SK-N-SH (cell line): ENCODE results near the gene ANGPTL4. TPM values are rescaled to one million over a fixed set of nuclear protein-coding genes. Genes with fewer than 3 reads are reported as not detected.
A peak's percentile ranks its signal among the peaks of the same experiment; 100 is the strongest.
"Not testable (repeated sequence)": the region's sequence is repeated elsewhere in the genome, so short reads cannot be mapped to it uniquely, and the experiment has no call there.

Experiments used
- CTCF ChIA-PET: fragments of 300-600, 350-600 bp; formaldehyde crosslinking; extraction: SDS; loops from one replicate; lab custom pipeline; 2021; lab: Yijun Ruan, JAX
- POLR2A ChIA-PET: fragments of 350-600 bp; sonication (Branson Sonifier 250); formaldehyde crosslinking; extraction: SDS; loops from one replicate; lab custom pipeline; 2020; ENCODE audit warnings: antibody characterized with exemption, inconsistent platforms; lab: Yijun Ruan, JAX
- DNase-seq: peaks from one replicate; pipeline ENCODE4 v3.0.0; 2012
- H2AFZ ChIP-seq: fragments of 200-600 bp; sonication (generic); 2 replicates; pipeline ENCODE4 v1.8.1; 2016; ENCODE audit warnings: antibody characterized with exemption, mild to moderate bottlenecking, low read depth
- H3F3A ChIP-seq: fragments of 200-600 bp; sonication (generic); replicated peaks from 2 replicates; pipeline ENCODE3; 2016; ENCODE audit warnings: antibody characterized with exemption, mild to moderate bottlenecking; ENCODE audit not compliant: insufficient read depth
- H3K27ac ChIP-seq, 2 experiments: fragments of 200-500 bp in 1 of 2; fragments of 200-600 bp in 1 of 2; sonication (Bioruptor generic) in 1 of 2; sonication (generic), shearing (Covaris generic) in 1 of 2; 2 replicates each; pipeline versions ENCODE4 v1.5.1 to v1.6.1; 2014 to 2016; ENCODE audit warnings: low read depth in 2 of 2, inconsistent platforms in 1 of 2, low read length in 1 of 2, mild to moderate bottlenecking in 1 of 2, mixed read lengths in 1 of 2
- H3K27me3 ChIP-seq: fragments of 200-600 bp; sonication (generic), shearing (Covaris generic); 2 replicates; pipeline ENCODE4 v1.6.1; 2016; ENCODE audit warnings: mixed run types; ENCODE audit not compliant: insufficient read depth
- H3K36me3 ChIP-seq, 2 experiments: fragments of 200-500 bp in 1 of 2; fragments of 200-600 bp in 1 of 2; sonication (Bioruptor generic) in 1 of 2; sonication (generic) in 1 of 2; replicated peaks in 1 of 2; 2 replicates each; pipeline versions ENCODE3 to v1.5.1; 2014 to 2016; ENCODE audit warnings: low read length in 1 of 2, mild to moderate bottlenecking in 1 of 2; ENCODE audit not compliant: insufficient read depth in 2 of 2, control insufficient read depth in 1 of 2
- H3K4me1 ChIP-seq, 2 experiments: fragments of 200-500 bp in 1 of 2; fragments of 200-600 bp in 1 of 2; sonication (Bioruptor generic) in 1 of 2; sonication (generic), shearing (Covaris generic) in 1 of 2; 2 replicates each; pipeline versions ENCODE4 v1.5.1 to v1.6.1; 2014 to 2016; ENCODE audit warnings: low read depth in 1 of 2, low read length in 1 of 2, mixed run types in 1 of 2; ENCODE audit not compliant: insufficient read depth in 2 of 2, control insufficient read depth in 1 of 2
- H3K4me2 ChIP-seq: fragments of 200-600 bp; sonication (generic), shearing (Covaris generic); 2 replicates; pipeline ENCODE4 v1.6.1; 2017; ENCODE audit warnings: mixed run types
- H3K4me3 ChIP-seq, 2 experiments: fragments of 200-500 bp in 1 of 2; fragments of 200-600 bp in 1 of 2; sonication (Bioruptor generic) in 1 of 2; sonication (generic), shearing (Covaris generic) in 1 of 2; 2 replicates each; pipeline versions ENCODE4 v1.5.1 to v1.8.1; 2014 to 2016; ENCODE audit warnings: low read depth in 2 of 2, inconsistent platforms in 1 of 2, low read length in 1 of 2, mild to moderate bottlenecking in 1 of 2, mixed read lengths in 1 of 2, moderate library complexity in 1 of 2
- H3K79me2 ChIP-seq: fragments of 200-600 bp; sonication (generic); 2 replicates; pipeline ENCODE4 v1.8.1; 2017; ENCODE audit warnings: mild to moderate bottlenecking; ENCODE audit not compliant: insufficient read depth
- H3K9ac ChIP-seq: fragments of 200-600 bp; sonication (generic); 2 replicates; pipeline ENCODE4 v1.6.1; 2017; ENCODE audit warnings: mixed run types
- H3K9me2 ChIP-seq: fragments of 200-600 bp; sonication (generic); 2 replicates; pipeline ENCODE4 v1.6.1; 2017; ENCODE audit warnings: mixed run types
- H3K9me3 ChIP-seq: fragments of 200-600 bp; sonication (generic); 2 replicates; pipeline ENCODE4 v1.6.1; 2017; ENCODE audit warnings: mixed run types, mild to moderate bottlenecking, moderate library complexity
- H4K20me1 ChIP-seq: fragments of 200-600 bp; sonication (generic); 2 replicates; pipeline ENCODE4 v1.6.1; 2017; ENCODE audit warnings: mild to moderate bottlenecking, mixed run types; ENCODE audit not compliant: insufficient read depth
- CHD2 ChIP-seq: fragments of 150-350 bp; IDR thresholded peaks from 2 replicates; pipeline ENCODE4 v1.6.1; 2018; ENCODE audit warnings: low read length; ENCODE audit not compliant: partially characterized antibody
- CTCF ChIP-seq: fragments of 200-600 bp; sonication (generic); IDR thresholded peaks from 2 replicates; pipeline ENCODE4 v1.6.1; 2017; ENCODE audit warnings: antibody characterized with exemption, mild to moderate bottlenecking, moderate library complexity
- ELF1 ChIP-seq: IDR thresholded peaks from 2 replicates; pipeline ENCODE4 v1.4.0; 2012
- EP300 ChIP-seq, 2 experiments: IDR thresholded peaks; 2 replicates each; pipeline versions ENCODE4 v1.4.0 to v1.6.1; 2012; ENCODE audit warnings: borderline replicate concordance in 1 of 2, low read depth in 1 of 2, low read length in 1 of 2
- GABPA ChIP-seq: IDR thresholded peaks from 2 replicates; pipeline ENCODE4 v1.4.0; 2012; ENCODE audit warnings: low read depth, mild to moderate bottlenecking
- NFIC ChIP-seq: IDR thresholded peaks from 2 replicates; pipeline ENCODE4 v1.4.0; 2012; ENCODE audit warnings: borderline replicate concordance
- TAF1 ChIP-seq: IDR thresholded peaks from 2 replicates; pipeline ENCODE4 v1.6.1; 2012; ENCODE audit warnings: low read depth, mild to moderate bottlenecking, low read length, moderate library complexity, borderline replicate concordance
- ZBTB33 ChIP-seq: IDR thresholded peaks from 2 replicates; pipeline ENCODE4 v1.4.0; 2012; ENCODE audit warnings: low read depth, borderline replicate concordance
- WGBS: methylation state at CpG from one replicate; pipeline ENCODE4 v1.1.6; 2017; ENCODE audit warnings: low lambda C conversion rate; 5-methylcytosine and 5-hydroxymethylcytosine counted together
- polyA plus RNA-seq, 3 experiments: library from polyadenylated mRNA; depleted of rRNA; stranded (reverse); fragments of >200 nt; gene quantifications; 2 replicates each; pipeline ENCODE4 v1.2.3, GENCODE V29; 2012
- TF ChIP-seq, protein P1 (sequence below): fragments of 150-350 bp; IDR thresholded peaks from 2 replicates; pipeline ENCODE4 v1.6.1; 2016; ENCODE audit warnings: mild to moderate bottlenecking, low read depth, low read length
- TF ChIP-seq, protein P2 (sequence below): IDR thresholded peaks from 2 replicates; pipeline ENCODE4 v1.4.0; 2012; ENCODE audit warnings: low read depth
- TF ChIP-seq, protein P3 (sequence below): fragments of 150-350 bp; IDR thresholded peaks from 2 replicates; pipeline ENCODE4 v1.6.1; 2017; ENCODE audit warnings: antibody characterized with exemption, low read length, low read depth, borderline replicate concordance

The ANGPTL4 gene
- polyA plus RNA-seq, 1 of the 3 experiments (the other 2 are of a cell fraction) = 62.5 TPM

- peak; percentile 65 for DNase-seq
- CTCF ChIA-PET = interaction anchor here (1.0 to 6.5 kb wide), 6 partner anchors 10 to 77 kb away, joined by 3 to 61 read pairs (median 5); partner anchors contain the start of gene MARCHF2
- TF ChIP-seq CTCF = peak; percentile 25
- TF ChIP-seq EP300 (IDR thresholded peaks at IDR 0.05; ENCODE audit: borderline replicate concordance in 1 of 2, low read depth in 1 of 2, low read length in 1 of 2) = no peak
These were observed 23.4 kb upstream of the ANGPTL4 start for GRCh38 chr19:8340341-8341096.

GRCh38 chr19:8341504-8341903 lies 22.5 kb upstream of the ANGPTL4 start:
- H4K20me1 ChIP-seq, POLR2A ChIA-PET, H3F3A ChIP-seq, H3K9ac ChIP-seq, H3K79me2 ChIP-seq, H3K4me2 ChIP-seq, H3K4me1 ChIP-seq, H3K36me3 ChIP-seq, H3K9me2 ChIP-seq, DNase-seq, H3K27ac ChIP-seq, H3K4me3 ChIP-seq, H3K9me3 ChIP-seq, H2AFZ ChIP-seq: not testable (repeated sequence)
- CTCF ChIA-PET = interaction anchor here (1.0 to 6.5 kb wide), 4 partner anchors 12 to 76 kb away, joined by 3 to 61 read pairs (median 6); no protein-coding TSS in a partner anchor
- WGBS = 98% methylated on average over 4 of the region's 4 CpGs
- H3K27me3 ChIP-seq = peaks cover 18% of the 10 kb centered on the region; the same call in 1 of the 2 replicates

More at GRCh38 chr19:8340341-8341096, 23.4 kb upstream of the ANGPTL4 start:
- WGBS = 33% methylated on average over 15 of the region's 15 CpGs
- Histone ChIP-seq H3K4me1 (no peaks in the 10 kb centered on the region; a peak in 1 of 4 replicates), H4K20me1 (no peaks in the 10 kb centered on the region), H3K4me2 (no peak overlapping the region), H3K79me2 (no peaks in the 10 kb centered on the region), H3K9me2 (no peaks in the 10 kb centered on the region), H2AFZ (no peak overlapping the region), H3K9me3 (no peaks in the 10 kb centered on the region), H3K36me3 (no peaks in the 10 kb centered on the region), H3F3A (peaks cover 3% of the 10 kb centered on the region), H3K9ac (no peak overlapping the region), H3K27me3 (peaks cover 27% of the 10 kb centered on the region), H3K4me3 (no peak overlapping the region), H3K27ac (no peak overlapping the region)
- POLR2A ChIA-PET = interaction anchor here (0.6 kb wide), 1 partner anchor 15 kb away, joined by 5 read pairs; no protein-coding TSS in a partner anchor

DNA sequence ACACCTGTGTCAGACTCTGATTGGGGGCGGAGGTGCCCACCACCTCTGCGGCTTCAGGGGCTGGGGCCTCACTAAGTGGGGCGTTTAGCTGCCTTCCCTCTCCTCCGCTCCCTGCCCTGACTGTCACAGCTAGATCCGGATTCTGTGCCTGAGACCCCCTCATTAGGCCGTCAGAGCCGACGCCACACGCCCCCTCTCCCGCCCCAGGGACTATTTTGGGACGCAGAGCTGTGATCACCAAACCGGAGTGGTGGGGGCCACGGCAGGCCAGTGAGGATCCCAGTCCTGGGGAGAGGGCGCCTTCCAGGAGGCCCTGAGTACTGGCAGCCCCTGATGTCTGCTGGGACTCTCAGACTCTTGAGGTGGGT lies 21.7 kb upstream of the ANGPTL4 start:
- Histone ChIP-seq H3K4me1 (no peaks in the 10 kb centered on the region; a peak in 1 of 4 replicates), H3K9ac (no peak overlapping the region), H3K9me3 (no peaks in the 10 kb centered on the region), H2AFZ (no peak overlapping the region), H3K27me3 (peaks cover 12% of the 10 kb centered on the region; the same call in 1 of the 2 replicates), H3K4me3 (no peak overlapping the region), H3K9me2 (no peaks in the 10 kb centered on the region), H3K79me2 (no peaks in the 10 kb centered on the region), H3K36me3 (no peaks in the 10 kb centered on the region), H4K20me1 (no peaks in the 10 kb centered on the region), H3F3A (peaks cover 3% of the 10 kb centered on the region), H3K27ac (no peak overlapping the region), H3K4me2 (no peak overlapping the region)
- no peak for DNase-seq
- 55% methylated on average over 5 of the region's 14 CpGs for WGBS
- POLR2A ChIA-PET = no interaction called here
- TF ChIP-seq CHD2 = no peak
- no peak for TF ChIP-seq TAF1
- TF ChIP-seq ELF1 = no peak
- no peak for TF ChIP-seq ZBTB33
- TF ChIP-seq, protein P1, sequence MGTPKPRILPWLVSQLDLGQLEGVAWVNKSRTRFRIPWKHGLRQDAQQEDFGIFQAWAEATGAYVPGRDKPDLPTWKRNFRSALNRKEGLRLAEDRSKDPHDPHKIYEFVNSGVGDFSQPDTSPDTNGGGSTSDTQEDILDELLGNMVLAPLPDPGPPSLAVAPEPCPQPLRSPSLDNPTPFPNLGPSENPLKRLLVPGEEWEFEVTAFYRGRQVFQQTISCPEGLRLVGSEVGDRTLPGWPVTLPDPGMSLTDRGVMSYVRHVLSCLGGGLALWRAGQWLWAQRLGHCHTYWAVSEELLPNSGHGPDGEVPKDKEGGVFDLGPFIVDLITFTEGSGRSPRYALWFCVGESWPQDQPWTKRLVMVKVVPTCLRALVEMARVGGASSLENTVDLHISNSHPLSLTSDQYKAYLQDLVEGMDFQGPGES = no peak
- TF ChIP-seq, protein P2, sequence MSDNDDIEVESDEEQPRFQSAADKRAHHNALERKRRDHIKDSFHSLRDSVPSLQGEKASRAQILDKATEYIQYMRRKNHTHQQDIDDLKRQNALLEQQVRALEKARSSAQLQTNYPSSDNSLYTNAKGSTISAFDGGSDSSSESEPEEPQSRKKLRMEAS = no peak
- TF ChIP-seq GABPA = no peak
- TF ChIP-seq, protein P3, sequence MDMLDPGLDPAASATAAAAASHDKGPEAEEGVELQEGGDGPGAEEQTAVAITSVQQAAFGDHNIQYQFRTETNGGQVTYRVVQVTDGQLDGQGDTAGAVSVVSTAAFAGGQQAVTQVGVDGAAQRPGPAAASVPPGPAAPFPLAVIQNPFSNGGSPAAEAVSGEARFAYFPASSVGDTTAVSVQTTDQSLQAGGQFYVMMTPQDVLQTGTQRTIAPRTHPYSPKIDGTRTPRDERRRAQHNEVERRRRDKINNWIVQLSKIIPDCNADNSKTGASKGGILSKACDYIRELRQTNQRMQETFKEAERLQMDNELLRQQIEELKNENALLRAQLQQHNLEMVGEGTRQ = no peak
- TF ChIP-seq NFIC = no peak
- CTCF ChIA-PET = interaction anchor here (1.5 to 6.5 kb wide), 2 partner anchors 11 to 164 kb away, joined by 5 to 61 read pairs; no protein-coding TSS in a partner anchor
